GM18519 (cell line): ENCODE data around the gene PWWP2B.

Experiments used
- ATAC-seq: cut with Tn5 transposase; IDR thresholded peaks from one replicate; pipeline ENCODE4 v1.9.1; 2021; ENCODE audit warnings: mild to moderate bottlenecking, moderate library complexity; ENCODE audit not compliant: unreplicated experiment, low FRiP score

The PWWP2B gene

GRCh38 chr10:132442636-132443035 is 45.6 kb downstream of the PWWP2B start:
- no peak for ATAC-seq

- no peak for ATAC-seq
These were observed 46.6 kb downstream of the PWWP2B start for GRCh38 chr10:132443605-132443982.

GRCh38 chr10:132443983-132444876 is 47.2 kb downstream of the PWWP2B start:
- no peak for ATAC-seq

GRCh38 chr10:132444877-132445351 is 47.9 kb downstream of the PWWP2B start:
- ATAC-seq = no peak

- no peak for ATAC-seq
These were observed 48.7 kb downstream of the PWWP2B start for GRCh38 chr10:132445516-132446194.

GRCh38 chr10:132446195-132446581 is 49.2 kb downstream of the PWWP2B start:
- no peak for ATAC-seq

- ATAC-seq = peak; percentile 57
These were observed 49.9 kb downstream of the PWWP2B start for GRCh38 chr10:132446661-132447445.

GRCh38 chr10:132447446-132448247 is 50.6 kb downstream of the PWWP2B start:
- ATAC-seq = no peak

GRCh38 chr10:132448248-132448731 is 51.3 kb downstream of the PWWP2B start:
- no peak for ATAC-seq

- no peak for ATAC-seq
These were observed 52.2 kb downstream of the PWWP2B start for GRCh38 chr10:132449051-132449810.

- no peak for ATAC-seq
These were observed 52.8 kb downstream of the PWWP2B start for GRCh38 chr10:132449811-132450181.

- no peak for ATAC-seq
These were observed 53.4 kb downstream of the PWWP2B start for GRCh38 chr10:132450466-132450824.

- ATAC-seq = no peak
These were observed 54.0 kb downstream of the PWWP2B start for GRCh38 chr10:132450825-132451505.

GRCh38 chr10:132451506-132452215 is 54.7 kb downstream of the PWWP2B start:
- no peak for ATAC-seq

- ATAC-seq = no peak
These were observed 55.2 kb downstream of the PWWP2B start for GRCh38 chr10:132452216-132452650.

GRCh38 chr10:132452651-132453469 is 55.9 kb downstream of the PWWP2B start:
- peak; percentile 55 for ATAC-seq

- ATAC-seq = no peak
These were observed 56.5 kb downstream of the PWWP2B start for GRCh38 chr10:132453470-132453861.
